HUES6 (cell line): ENCODE results near the gene SDK2.

Experiments
- H3K27ac ChIP-seq: 2 replicates; pipeline ENCODE4 v1.7.0; 2013; ENCODE audit warnings: low read depth, mild to moderate bottlenecking, low read length, inconsistent platforms
- H3K27me3 ChIP-seq: 2 replicates; pipeline ENCODE4 v1.6.1; 2013; ENCODE audit warnings: low read length; ENCODE audit not compliant: control insufficient read depth, insufficient read depth
- H3K36me3 ChIP-seq: 2 replicates; pipeline ENCODE4 v1.6.1; 2013; ENCODE audit warnings: low read length; ENCODE audit not compliant: control insufficient read depth, insufficient read depth
- H3K4me1 ChIP-seq: 2 replicates; pipeline ENCODE4 v1.6.1; 2013; ENCODE audit warnings: low read length; ENCODE audit not compliant: control insufficient read depth, insufficient read depth
- H3K4me3 ChIP-seq: 2 replicates; pipeline ENCODE4 v1.5.1; 2013; ENCODE audit warnings: low read depth, low read length
- H3K9ac ChIP-seq: one replicate; pipeline ENCODE4 v1.6.1; 2013; ENCODE audit warnings: mild to moderate bottlenecking, low read length
- H3K9me3 ChIP-seq: 2 replicates; pipeline ENCODE4 v1.6.1; 2013; ENCODE audit warnings: low read depth, low read length; ENCODE audit not compliant: control insufficient read depth, insufficient read depth

The SDK2 gene

DNA sequence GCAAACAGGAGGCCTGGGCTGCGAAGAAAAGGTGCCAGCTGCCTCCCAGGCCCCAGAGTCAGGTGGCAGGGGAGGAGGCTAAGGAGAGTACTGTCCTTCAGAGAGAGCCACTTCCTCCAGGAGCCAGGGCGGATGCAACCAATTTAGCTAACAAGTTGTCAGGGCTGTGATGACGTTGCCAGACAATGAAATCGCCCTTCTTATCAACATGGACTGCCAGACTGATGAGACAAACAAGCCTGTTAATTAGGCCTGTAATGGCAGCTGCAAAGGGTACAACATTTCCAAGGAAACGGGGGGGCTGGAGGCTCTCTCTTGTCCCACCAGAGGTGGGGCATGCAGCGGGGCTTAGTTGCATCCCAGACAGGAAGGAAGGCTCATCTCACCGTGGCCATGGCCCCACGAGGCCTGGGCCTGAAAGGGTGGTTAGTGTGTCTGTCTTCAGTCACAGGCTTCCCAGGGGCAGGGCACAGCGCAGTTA, 111.8 kb downstream of the SDK2 start:
- Histone ChIP-seq H3K27ac (no peak overlapping the region), H3K9me3 (no peaks in the 10 kb centered on the region), H3K27me3 (no peaks in the 10 kb centered on the region), H3K36me3 (no peaks in the 10 kb centered on the region), H3K4me3 (no peak overlapping the region), H3K4me1 (peaks cover 54% of the 10 kb centered on the region), H3K9ac (no peak overlapping the region)

- H3K4me1 ChIP-seq, result peaks cover 46% of the 10 kb centered on the region
- no peak overlapping the region for H3K27ac ChIP-seq
- H3K36me3 ChIP-seq, result no peaks in the 10 kb centered on the region
- no peak overlapping the region for H3K4me3 ChIP-seq
- no peaks in the 10 kb centered on the region for H3K9me3 ChIP-seq
- no peak overlapping the region for H3K9ac ChIP-seq
- H3K27me3 ChIP-seq, result no peaks in the 10 kb centered on the region
Observed at GRCh38 chr17:73531158-73531557, 113.1 kb downstream of the SDK2 start.

- Histone ChIP-seq H3K9ac (no peak overlapping the region), H3K27ac (no peak overlapping the region), H3K9me3 (no peaks in the 10 kb centered on the region), H3K4me3 (no peak overlapping the region), H3K27me3 (no peaks in the 10 kb centered on the region), H3K36me3 (no peaks in the 10 kb centered on the region), H3K4me1 (peaks cover 23% of the 10 kb centered on the region)
Observed at GRCh38 chr17:73528679-73529078, 115.6 kb downstream of the SDK2 start.

- no peak overlapping the region for H3K27ac ChIP-seq
- H3K36me3 ChIP-seq, result no peaks in the 10 kb centered on the region
- H3K27me3 ChIP-seq, result no peaks in the 10 kb centered on the region
- H3K4me3 ChIP-seq, result no peak overlapping the region
- H3K9me3 ChIP-seq, result no peaks in the 10 kb centered on the region
- H3K4me1 ChIP-seq, result peaks cover 9% of the 10 kb centered on the region; the same call in 1 of the 2 replicates
- no peak overlapping the region for H3K9ac ChIP-seq
Observed at GRCh38 chr17:73526952-73527351, 117.3 kb downstream of the SDK2 start.

GRCh38 chr17:73524941-73525679, 119.1 kb downstream of the SDK2 start:
- Histone ChIP-seq H3K4me1 (peaks cover 3% of the 10 kb centered on the region; the same call in 1 of the 2 replicates), H3K27ac (no peak overlapping the region), H3K36me3 (no peaks in the 10 kb centered on the region), H3K9me3 (no peaks in the 10 kb centered on the region), H3K27me3 (no peaks in the 10 kb centered on the region), H3K9ac (no peak overlapping the region), H3K4me3 (no peak overlapping the region)

- Histone ChIP-seq H3K27me3 (no peaks in the 10 kb centered on the region), H3K4me3 (no peak overlapping the region), H3K36me3 (no peaks in the 10 kb centered on the region), H3K27ac (no peak overlapping the region), H3K9me3 (no peaks in the 10 kb centered on the region), H3K4me1 (peaks cover 3% of the 10 kb centered on the region; the same call in 1 of the 2 replicates), H3K9ac (no peak overlapping the region)
Observed at GRCh38 chr17:73522696-73523095, 121.5 kb downstream of the SDK2 start.

GRCh38 chr17:73522107-73522506, 122.1 kb downstream of the SDK2 start:
- Histone ChIP-seq H3K4me3 (no peak overlapping the region), H3K27ac (no peak overlapping the region), H3K27me3 (no peaks in the 10 kb centered on the region), H3K4me1 (no peaks in the 10 kb centered on the region), H3K9me3 (no peaks in the 10 kb centered on the region), H3K36me3 (no peaks in the 10 kb centered on the region), H3K9ac (no peak overlapping the region)

DNA sequence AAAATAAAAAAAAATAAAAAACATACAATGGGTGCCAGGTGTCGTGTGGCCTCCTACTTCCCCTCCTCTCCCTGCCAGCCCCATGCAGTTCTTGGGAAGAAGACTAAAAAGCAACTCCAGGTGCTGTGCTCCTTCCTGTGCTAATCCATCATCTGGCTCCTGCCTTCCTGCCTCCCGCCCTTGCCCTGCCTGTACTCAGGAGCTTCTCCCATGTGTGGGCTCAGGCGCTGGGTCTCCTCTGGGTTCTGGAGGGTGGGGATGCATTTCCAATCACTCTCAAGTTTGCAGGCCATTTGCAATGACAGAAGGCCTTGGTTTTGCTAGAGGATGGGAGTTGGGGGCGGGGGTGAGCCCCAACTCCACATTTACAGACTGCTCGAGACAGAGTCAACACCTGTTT, 122.9 kb downstream of the SDK2 start:
- Histone ChIP-seq H3K27ac (no peak overlapping the region), H3K4me3 (no peak overlapping the region), H3K36me3 (no peaks in the 10 kb centered on the region), H3K27me3 (no peaks in the 10 kb centered on the region), H3K4me1 (no peaks in the 10 kb centered on the region), H3K9me3 (no peaks in the 10 kb centered on the region), H3K9ac (no peak overlapping the region)

- Histone ChIP-seq H3K9ac (no peak overlapping the region), H3K27me3 (no peaks in the 10 kb centered on the region), H3K4me3 (no peak overlapping the region), H3K27ac (no peak overlapping the region), H3K36me3 (no peaks in the 10 kb centered on the region), H3K9me3 (no peaks in the 10 kb centered on the region), H3K4me1 (peaks cover 5% of the 10 kb centered on the region; the same call in 1 of the 2 replicates)
Observed at GRCh38 chr17:73520369-73520761, 123.9 kb downstream of the SDK2 start.

- H3K4me3 ChIP-seq, result no peak overlapping the region
- H3K27ac ChIP-seq, result no peak overlapping the region
- H3K27me3 ChIP-seq, result no peaks in the 10 kb centered on the region
- peaks cover 8% of the 10 kb centered on the region; the same call in 1 of the 2 replicates for H3K4me1 ChIP-seq
- no peaks in the 10 kb centered on the region for H3K9me3 ChIP-seq
- H3K36me3 ChIP-seq, result no peaks in the 10 kb centered on the region
- no peak overlapping the region for H3K9ac ChIP-seq
Observed at GRCh38 chr17:73519714-73520368, 124.4 kb downstream of the SDK2 start.

DNA sequence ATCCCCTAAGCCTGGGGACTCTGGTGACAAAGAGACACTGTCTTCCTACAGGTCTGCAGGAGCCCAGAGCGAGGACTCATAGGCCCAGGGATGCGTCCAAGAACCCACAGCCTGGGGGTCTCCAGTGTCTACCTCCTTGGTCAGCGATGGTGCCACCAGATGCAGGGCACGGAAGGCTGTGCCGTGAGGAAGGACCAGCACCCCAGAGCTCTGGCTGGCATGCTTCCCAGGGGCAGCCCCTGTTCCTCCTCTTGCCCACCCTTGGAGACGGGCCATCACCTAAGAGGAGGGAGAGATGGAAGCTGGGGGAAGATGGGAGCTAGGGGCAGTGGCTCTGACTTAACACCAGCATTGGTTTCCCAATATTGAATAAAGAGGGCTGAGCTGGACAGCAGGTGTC, 125.2 kb downstream of the SDK2 start:
- Histone ChIP-seq H3K9me3 (no peaks in the 10 kb centered on the region), H3K27me3 (no peaks in the 10 kb centered on the region), H3K9ac (no peak overlapping the region), H3K27ac (no peak overlapping the region), H3K4me1 (peaks cover 13% of the 10 kb centered on the region; the same call in 1 of the 2 replicates), H3K4me3 (no peak overlapping the region), H3K36me3 (no peaks in the 10 kb centered on the region)
